ENCODE data around the gene MGAT4A. TPM values are rescaled to one million over a fixed set of nuclear protein-coding genes. Genes with fewer than 3 reads are reported as not detected.

Gene MGAT4A
- total and polyA plus RNA-seq, 2 of the 8 experiments (the other 6 are each of a cell fraction or from before 2014, with no cell fraction given) = 1.4 to 7.7 TPM

Other genes with a start within 250 kb of the MGAT4A start
- 22.1 and 24.7 TPM in 2 replicates for gene COA5, start 122.6 kb downstream of the MGAT4A start, total RNA-seq (2021; fragmentation: NEBNext Ultra II Directional; extraction: Animal tissue kit (Norgen Biotek cat#: 25700))
- 19.4 and 20.3 TPM in 2 replicates for gene COA5, start 122.6 kb downstream of the MGAT4A start, polyA plus RNA-seq (2011; rRNA removed)
- 27.4 and 33.4 TPM in 2 replicates for gene UNC50, start 122.5 kb downstream of the MGAT4A start, total RNA-seq (2021; fragmentation: NEBNext Ultra II Directional; extraction: Animal tissue kit (Norgen Biotek cat#: 25700))
- gene UNC50, start 122.5 kb downstream of the MGAT4A start, polyA plus RNA-seq (2011; rRNA removed) = 35.1 and 58.5 TPM in 2 replicates
- 0.07 and 0.50 TPM in 2 replicates for gene CRACDL, start 205.1 kb upstream of the MGAT4A start, total RNA-seq (2021; fragmentation: NEBNext Ultra II Directional; extraction: Animal tissue kit (Norgen Biotek cat#: 25700))
- 0.25 and 0.38 TPM in 2 replicates for gene CRACDL, start 205.1 kb upstream of the MGAT4A start, polyA plus RNA-seq (2011; rRNA removed)

All from H1 (cell line).